HG03095 (cell line): ENCODE measurements around the gene SMIM10.
"Not testable (repeated sequence)": the region's sequence is repeated elsewhere in the genome, so short reads cannot be mapped to it uniquely, and the experiment has no call there.

Source experiments
- ATAC-seq: cut with Tn5 transposase; IDR thresholded peaks from one replicate; pipeline ENCODE4 v1.9.1; 2021; ENCODE audit warnings: moderate library complexity; ENCODE audit not compliant: unreplicated experiment

SMIM10 gene

DNA sequence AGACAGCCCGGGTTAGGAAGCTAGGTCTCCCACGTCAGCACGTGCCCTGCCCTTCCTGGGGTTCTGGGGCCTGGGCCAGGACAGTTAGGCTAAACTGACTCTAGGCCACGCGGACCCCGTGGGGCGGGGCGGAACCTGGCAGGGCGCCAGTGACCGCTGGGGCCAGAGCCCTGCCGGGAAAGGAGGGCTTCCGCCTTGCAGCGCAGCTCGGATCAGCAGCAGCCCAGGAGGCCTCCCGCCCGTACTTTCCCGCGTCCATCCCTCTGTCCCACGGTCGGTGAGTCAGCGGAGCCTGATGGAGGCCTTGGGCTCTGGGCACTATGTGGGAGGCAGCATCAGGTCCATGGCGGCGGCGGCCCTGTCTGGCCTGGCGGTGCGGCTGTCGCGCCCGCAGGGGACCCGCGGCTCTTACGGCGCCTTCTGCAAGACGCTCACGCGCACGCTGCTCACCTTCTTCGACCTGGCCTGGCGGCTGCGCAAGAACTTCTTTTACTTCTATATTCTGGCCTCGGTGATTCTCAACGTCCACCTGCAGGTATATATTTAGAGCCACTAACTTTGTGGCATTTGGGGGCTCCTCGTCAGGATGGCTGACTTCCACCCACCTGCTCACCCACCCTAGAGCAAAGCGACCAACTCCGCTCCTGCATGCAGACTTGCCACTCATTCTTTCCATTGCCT, at the start of gene SMIM10:
TSS of gene SMIM10 (plus strand) at position 191 of the 681 bp plus-strand sequence. CDS start at position 296, 105 bp downstream.
- ATAC-seq = peak; percentile 63

DNA sequence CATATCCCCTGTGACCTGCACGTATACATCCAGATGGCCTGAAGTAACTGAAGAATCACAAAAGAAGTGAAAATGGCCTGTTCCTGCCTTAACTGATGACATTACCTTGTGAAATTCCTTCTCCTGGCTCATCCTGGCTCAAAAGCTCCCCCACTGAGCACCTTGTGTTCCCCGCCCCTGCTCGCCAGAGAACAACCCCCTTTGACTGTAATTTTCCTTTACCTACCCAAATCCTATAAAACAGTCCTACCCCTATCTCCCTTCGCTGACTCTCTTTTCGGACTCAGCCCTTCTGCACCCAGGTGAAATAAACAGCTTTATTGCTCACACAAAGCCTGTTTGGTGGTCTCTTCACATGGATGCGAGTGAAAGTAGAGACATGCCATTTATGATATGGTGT, 44.4 kb upstream of the SMIM10 start:
- ATAC-seq = not testable (repeated sequence)

DNA sequence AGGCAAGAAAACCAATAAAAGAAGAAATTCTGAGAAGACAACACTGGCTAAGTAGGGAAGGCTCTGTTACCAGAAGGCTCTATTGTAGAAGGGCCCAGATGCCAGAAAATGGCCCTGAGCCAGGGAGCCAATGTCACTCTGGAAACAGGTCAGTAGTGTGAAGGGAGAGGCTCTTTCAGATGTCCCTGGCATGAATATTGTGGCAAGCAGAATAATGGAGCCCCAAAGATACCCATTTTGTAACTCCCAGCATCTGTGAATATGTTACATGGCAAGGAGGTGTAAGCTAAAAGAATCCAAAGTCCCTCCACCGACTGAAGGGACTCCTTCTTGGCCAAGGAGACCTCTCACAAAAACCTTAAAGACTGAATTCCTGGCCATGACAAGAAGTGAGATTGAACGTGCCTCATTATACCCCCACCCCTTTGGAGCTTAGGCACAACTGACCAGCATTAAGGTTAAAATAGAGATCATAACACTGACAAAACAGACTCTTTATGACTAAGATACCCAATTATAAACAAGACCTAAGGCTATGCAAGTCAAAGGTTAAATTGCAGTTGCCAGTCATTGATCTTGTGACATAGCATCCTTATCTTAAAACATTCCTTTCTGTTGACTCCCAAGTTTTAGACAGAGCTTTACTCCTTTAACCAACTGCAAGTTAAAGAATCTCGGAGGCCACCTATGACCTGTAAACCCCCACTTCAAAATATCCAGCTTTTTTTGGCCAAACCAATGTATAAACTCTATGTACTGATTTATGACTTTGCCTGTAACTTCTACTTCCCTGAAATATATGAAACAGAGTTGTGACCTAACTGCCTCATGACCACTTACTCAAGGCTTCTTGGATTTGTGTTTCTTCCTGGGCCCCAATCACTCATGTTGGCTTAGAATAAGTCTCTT, 42.2 kb upstream of the SMIM10 start:
- ATAC-seq = no peak

DNA sequence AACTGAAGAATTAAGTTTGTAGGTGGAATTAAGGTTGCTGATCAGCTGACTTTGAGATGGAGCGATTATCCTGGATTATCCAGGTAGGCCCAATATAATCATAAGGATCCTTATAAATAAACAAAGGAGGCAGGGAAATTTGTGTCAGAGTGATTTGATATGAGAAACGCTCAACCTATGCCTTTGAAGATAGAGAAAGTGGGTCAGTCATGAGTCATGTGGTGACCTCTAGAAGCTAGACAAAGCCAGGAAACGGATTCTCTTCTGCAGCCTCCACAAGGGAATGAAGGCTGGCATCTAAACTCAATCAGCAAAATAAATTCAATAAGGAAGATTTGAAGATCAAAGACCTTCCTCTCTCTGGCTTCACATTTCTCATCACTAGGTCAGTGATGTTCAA, 41.5 kb upstream of the SMIM10 start:
- ATAC-seq = no peak

DNA sequence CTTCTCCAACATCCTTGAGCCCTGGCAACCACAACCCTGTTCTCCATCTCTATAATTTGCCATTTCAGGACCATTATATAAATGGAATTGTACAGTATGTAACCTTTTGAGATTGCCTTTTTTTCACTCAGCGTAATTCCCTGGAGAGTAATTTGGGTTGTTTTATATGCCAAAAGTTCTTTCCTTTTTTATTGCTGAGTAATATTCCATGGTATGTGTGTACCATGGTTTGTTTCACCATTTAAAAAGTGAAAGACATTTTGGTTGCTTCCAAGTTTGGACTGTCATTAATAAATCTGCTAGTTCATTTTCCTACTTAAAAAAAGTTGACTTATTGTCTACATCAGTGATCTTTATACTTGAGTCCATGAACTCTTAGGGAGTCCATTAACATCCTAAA, 33.0 kb upstream of the SMIM10 start:
- no peak for ATAC-seq

DNA sequence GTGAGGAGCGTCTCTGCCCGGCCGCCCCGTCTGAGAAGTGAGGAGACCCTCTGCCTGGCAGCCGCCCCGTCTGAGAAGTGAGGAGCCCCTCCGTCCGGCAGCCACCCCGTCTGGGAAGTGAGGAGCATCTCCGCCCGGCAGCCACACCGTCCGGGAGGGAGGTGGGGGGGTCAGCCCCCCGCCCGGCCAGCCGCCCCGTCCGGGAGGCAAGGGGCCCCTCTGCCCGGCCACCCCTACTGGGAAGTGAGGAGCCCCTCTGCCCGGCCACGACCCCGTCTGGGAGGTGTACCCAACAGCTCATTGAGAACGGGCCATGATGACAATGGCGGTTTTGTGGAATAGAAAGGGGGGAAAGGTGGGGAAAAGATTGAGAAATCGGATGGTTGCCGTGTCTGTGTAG, 30.4 kb upstream of the SMIM10 start:
- not testable (repeated sequence) for ATAC-seq

DNA sequence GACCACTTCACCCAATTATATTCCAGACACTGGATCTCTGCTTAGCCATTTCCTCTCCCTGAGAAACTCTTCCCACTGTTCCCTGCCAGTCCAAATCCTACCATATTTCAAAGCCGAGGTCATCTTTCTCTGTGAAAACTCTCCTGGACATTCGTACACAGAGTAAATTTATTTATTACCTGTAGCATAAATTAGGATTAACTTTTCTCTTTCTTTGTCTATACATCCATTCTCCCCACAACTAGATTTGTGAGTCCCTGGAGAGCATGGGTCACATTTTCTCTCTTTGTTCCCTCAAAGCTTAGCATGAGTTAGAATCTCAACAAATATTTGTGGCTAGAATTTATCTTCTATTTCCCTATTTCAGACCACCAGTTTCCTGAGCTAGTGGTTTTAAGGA, 27.8 kb upstream of the SMIM10 start:
- no peak for ATAC-seq

DNA sequence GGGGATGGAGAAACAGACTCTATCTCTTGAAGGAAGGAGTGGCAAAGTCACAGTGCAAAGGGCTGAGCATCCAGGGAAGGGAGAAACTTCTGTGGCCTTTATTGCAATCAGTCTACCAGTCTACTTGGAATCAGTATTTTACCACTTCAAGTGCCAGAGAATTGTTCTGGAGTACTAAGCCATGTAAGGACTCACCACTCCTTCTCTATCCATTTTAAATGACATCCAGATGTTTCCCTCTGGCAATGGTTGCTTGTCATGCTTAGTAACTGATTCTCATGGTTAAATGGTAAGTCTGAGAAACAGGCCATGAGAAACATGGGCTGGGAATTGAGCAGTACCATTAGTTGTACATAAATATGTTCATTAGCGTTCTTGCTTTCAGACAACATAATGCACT, 21.1 kb upstream of the SMIM10 start:
- no peak for ATAC-seq

DNA sequence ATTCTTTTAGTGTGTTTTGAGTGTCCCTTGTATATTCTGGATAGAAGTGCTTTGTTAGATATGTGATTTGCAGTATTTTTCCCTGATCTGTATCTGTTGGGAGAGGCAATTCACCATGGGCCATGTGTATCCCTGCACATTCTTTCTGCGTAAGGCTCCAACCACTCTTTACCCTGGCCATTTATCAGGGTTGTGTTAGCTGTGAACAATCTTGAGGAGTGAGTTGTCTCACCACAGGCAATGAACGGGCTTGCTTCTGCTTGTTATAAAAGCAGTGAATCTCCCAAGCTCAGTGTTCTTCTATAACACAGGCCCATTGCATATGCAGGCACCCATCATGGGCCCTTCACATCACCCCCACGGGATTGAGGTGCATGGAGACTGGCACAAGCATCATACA, 18.9 kb upstream of the SMIM10 start:
- no peak for ATAC-seq

DNA sequence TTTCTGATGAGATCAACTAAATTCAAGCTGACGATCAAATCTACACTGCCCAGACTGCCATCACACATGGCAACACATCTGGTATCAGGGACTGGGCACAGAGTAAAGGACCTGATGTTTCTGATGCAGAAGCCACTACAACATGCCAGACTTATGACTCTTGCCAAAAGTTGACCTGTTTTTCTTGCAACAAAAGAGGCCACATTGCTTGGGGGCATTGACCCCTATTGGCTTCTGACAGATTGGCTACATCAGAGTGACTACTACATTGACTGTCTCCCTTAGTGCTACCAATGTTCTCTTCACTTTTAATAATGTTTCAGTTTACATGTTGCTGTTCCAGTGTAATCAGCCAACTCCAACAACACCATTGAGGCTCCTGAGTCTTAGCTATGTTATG, 15.3 kb upstream of the SMIM10 start:
- ATAC-seq = no peak

DNA sequence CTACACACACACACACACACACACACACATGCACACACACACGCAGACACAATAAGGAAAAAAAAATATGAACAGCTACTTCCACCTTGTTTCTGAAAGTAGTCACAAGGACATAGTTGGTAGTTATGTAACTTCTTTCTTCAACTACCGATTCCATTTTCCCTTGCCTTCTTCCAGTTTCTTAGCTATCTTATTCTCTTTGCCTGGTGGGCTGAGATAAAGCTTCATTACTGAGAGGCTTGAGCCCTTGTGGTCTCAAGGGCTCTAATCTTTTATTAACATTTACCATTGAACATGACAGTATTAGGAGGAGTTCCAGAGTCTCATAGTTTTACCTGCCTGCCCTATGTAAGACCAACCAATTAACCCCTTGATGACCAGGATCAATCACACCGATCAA, 8.9 kb upstream of the SMIM10 start:
- no peak for ATAC-seq

DNA sequence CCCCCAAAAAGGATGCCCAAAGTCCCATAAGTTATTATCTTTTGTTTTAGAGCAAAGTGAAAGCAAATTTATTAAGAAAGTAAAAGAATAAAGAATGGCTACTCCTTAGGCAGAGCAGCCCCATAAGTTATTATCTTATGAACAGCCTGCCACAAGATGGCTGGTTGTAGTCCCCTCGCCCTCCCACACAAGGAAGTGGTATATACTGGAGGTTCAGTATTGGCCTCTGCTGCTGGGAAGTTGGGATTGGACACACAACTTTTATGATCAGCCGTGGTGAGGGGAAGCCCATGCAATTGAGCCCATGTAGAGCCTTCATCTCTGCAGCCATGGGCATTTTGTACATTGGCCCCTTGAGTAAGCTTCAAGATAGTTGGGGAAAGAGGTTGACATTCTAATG, 8.0 kb upstream of the SMIM10 start:
- no peak for ATAC-seq

DNA sequence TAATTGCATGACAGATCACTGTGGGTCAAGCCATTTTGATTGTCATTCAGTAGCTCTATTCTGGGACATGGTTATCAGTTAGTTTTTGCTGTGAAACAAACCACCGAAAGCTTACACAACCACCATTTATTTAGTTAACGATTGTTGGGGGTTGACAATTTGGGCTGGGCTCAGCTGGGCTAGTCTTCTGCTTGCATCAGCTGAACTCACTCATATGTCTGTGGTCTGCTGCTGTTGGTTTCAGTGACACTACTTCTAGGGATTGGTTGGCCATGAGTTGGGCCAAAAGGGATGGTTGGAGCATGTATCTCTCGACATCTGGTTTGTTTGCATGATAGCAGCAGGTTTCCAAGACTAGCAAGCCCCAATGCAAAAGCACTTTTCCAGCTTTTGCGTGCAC, 5.3 kb upstream of the SMIM10 start:
- no peak for ATAC-seq

DNA sequence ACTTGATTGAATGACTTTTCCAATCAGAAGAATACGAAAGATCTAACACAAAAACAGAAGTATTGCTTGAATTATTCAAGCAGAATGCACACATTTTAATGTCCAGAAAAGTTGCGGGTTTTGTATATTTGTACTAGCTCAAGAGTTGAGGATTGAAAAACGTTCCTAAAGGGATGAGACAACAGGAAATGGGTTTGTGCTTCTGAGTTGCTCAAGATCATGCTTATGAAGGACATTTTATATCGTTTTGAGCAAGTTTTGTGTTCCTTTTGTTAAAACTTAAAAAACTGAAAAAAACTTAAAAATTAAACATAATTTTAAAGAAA, 353 bp upstream of the SMIM10 start:
- no peak for ATAC-seq

DNA sequence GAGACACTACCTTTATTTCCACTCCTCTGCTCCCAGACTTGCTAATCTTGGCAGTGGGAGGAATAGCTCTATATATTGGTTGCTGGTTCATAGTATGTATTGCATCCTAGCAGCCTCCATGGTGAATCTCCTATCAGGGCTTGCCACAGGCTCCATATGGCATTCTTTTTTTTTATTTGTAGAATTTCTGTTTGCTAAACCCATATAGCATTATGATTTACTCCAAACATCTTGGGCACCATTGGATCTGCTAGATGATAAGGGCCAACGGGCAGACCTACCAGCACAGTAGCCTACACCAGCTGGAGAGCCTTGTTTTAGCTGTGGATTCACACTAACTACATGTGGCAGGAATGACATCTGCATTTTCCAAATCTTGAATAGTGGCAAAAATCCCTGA, 6.9 kb downstream of the SMIM10 start:
- ATAC-seq = no peak

DNA sequence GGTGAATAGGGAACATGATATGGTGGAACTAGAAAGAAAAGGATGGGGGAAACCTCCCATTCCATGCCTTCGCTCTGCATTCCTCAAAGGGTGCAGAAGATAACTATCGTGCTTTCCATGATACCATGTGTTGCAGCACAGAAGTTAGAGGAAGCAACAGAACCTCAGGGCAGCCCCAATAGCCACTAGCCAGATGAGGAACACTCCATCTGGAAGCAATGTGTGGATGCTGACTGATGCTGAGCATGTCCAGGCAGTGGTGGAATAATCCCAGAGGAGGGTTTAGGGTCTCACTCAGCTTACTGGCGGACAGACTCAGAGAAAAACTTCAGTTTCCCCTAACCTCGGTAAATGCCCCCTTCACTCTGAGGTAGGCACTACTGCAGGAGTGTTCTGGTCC, 7.5 kb downstream of the SMIM10 start:
- ATAC-seq = no peak

DNA sequence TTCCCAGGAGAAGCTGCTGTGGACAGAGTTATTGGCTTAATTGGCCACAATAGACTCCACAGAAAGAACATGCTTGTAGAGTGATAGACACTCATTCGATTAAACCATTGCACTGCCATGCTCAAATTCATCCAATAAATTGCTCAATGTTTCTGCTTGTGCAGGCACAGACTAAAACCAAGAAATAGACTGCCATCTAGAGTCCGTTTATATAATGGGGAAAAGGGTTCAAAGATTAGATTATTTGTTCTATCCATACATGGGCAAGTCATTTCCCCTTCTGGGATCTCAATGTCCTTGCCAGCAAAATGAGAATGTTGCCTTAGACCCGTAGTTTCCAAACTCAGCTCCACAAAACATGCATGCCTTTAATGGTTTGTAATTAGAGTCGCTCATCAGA, 8.7 kb downstream of the SMIM10 start:
- no peak for ATAC-seq

DNA sequence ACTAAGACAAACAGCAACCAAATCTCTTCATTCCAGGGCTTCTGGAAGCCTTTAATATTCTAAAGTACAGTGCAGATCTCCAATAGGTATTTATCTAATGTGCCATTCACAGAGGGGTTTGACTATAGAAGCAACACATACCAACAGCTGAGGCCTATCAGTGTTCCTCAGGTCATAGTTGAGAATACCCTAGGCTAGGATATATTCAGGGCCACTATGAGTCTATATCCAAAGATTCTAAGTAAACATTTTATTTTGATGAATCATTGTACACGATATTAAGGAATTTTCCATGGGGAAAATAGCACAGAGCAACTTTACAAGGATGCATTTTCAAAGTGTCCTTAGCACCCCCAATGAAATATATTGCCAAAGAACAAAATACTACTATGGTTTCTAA, 9.7 kb downstream of the SMIM10 start:
- ATAC-seq = no peak

DNA sequence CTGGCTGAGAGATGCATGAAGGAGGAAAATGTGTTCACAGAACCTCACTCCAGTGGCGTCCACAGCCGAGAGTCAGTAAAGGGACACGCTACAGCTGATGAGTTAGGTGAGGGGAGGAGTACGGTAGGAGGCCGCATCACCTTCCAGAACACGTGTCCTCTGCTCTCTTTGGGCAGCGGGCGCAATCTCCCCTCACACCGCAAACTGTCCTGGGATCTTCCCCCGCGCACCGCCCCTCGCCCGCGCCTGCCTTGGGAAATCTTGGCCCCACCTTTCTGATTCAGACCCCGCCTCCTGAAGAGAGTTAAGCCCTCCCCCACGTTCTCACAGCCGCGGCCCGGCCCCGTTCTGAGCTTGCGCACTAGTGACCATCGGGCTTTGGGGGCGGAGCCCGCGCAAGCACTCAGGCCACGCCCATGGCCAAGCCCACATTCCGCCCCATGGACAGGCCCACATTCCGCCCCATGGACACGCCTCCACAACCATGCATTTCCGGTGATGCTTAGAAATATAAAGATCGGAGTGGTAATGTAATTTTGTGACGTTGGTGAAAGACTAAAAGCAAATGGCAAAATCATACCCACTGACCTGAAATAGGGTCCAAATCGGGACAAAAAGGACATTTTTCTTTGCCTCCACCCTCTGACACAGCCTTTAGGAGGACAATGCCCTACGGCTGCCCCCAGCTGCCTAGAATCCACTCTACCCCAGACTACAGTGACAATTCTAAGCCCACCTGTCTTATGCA, 13.3 kb downstream of the SMIM10 start:
- peak; percentile 94 for ATAC-seq

DNA sequence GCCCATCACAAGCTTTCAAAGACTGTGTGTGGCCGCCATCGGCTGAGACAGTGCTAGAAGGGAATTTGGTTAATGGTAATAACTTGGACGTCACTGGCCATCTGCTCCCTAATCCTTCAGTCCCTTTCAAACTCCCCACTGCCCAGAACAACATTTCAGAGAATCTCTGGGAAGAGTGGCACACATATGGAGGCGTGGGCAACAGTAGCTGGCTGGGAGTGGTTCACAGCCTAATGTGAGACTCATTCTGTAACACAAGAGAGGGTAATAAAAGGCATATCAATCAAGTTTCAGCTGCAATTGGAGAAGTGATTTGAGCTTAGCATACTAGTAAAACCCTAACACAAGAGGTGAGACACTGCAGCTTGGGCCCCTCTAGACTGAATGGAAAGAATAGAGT, 15.4 kb downstream of the SMIM10 start:
- no peak for ATAC-seq

DNA sequence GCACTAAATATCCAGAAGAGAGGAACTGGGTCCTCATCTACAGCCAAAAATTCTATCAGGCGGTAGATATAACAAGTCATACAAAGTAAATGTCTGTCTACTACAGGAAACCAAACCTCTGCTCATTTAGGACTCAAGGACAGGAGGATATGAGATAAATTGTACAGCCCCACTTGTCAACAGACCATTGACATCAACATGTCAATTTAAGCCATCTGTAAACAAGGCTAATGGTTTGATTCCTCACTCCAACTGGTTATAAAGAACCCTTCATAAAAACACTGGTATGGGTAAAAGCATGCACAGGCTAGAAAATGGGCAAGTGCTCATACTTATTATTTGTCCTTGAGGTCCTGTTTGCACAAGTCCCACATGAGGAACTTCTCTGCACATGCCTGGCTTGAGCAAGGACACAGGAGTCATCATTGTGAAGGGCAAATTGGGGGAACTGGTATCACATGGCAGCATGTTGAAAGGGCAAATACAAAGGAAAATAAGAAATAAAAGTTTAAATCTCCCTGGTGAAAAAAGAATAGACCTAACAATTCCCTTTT, 18.3 kb downstream of the SMIM10 start:
- no peak for ATAC-seq

DNA sequence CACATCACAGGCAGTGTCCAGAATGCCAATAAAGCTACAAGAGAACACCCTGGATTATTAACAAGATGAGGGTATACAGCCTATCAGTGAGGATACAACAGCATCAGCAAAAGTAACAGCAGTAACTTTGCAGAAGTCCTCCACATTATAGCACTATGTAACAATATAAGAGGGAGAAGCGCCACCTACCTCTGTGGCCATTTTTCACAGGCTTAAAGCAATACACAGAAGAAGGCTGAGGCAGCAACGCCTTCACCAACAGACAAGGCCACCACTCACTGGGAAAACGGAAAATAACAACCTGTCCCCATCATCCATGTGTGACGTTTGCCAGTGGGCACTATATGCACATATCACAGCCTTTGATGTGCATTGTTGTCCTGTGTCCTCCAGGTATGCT, 19.0 kb downstream of the SMIM10 start:
- ATAC-seq = no peak
